PC-3 (cell line): ENCODE results near the gene IRS2.

Experiments used
- EZH2 ChIP-seq: fragments of 300-600 bp; sonication (generic); IDR thresholded peaks from one replicate; pipeline ENCODE4 v1.6.1; 2017; ENCODE audit warnings: antibody characterized with exemption, mild to moderate bottlenecking, low read length; ENCODE audit not compliant: unreplicated experiment
- EZH2phosphoT487 ChIP-seq: fragments of 300-600 bp; sonication (generic); IDR thresholded peaks from 2 replicates; pipeline ENCODE4 v1.6.1; 2018; ENCODE audit warnings: mild to moderate bottlenecking, antibody characterized with exemption, low read length, borderline replicate concordance
- TF ChIP-seq, protein P1 (sequence below): fragments of 300-600 bp; sonication (generic); conservative IDR thresholded peaks from 2 replicates; pipeline ENCODE4 v1.5.1; 2017; ENCODE audit warnings: antibody characterized with exemption, low read depth, mild to moderate bottlenecking, low read length

DNA sequence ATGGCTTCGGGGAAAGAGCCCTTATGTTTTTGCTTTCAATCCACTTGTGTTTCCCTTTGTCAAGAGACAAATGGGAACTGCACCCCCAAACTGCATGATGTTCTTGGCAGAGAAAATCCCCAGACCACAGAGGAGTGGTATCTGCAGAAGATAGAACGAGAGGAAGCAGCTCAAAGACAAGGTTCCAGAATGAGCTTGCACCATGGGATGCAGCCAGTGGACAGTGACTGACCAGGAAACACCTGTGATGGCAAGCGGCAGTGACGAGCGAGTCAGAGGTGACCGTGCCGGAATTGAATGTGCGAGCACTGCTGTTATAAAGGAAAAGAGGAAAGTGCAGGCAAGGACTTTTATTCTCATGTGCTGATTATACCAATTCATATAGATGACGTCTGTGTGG, 46.3 kb downstream of the IRS2 start:
- TF ChIP-seq, protein P1, sequence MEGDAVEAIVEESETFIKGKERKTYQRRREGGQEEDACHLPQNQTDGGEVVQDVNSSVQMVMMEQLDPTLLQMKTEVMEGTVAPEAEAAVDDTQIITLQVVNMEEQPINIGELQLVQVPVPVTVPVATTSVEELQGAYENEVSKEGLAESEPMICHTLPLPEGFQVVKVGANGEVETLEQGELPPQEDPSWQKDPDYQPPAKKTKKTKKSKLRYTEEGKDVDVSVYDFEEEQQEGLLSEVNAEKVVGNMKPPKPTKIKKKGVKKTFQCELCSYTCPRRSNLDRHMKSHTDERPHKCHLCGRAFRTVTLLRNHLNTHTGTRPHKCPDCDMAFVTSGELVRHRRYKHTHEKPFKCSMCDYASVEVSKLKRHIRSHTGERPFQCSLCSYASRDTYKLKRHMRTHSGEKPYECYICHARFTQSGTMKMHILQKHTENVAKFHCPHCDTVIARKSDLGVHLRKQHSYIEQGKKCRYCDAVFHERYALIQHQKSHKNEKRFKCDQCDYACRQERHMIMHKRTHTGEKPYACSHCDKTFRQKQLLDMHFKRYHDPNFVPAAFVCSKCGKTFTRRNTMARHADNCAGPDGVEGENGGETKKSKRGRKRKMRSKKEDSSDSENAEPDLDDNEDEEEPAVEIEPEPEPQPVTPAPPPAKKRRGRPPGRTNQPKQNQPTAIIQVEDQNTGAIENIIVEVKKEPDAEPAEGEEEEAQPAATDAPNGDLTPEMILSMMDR: no peak
- TF ChIP-seq EZH2: no peak
- no peak for TF ChIP-seq EZH2phosphoT487
